Activated B cell treated with CpG ODN at 0.5 μM for 24 hours (primary cell): ENCODE data around the gene TMEM87B. TPM values are rescaled to one million over a fixed set of nuclear protein-coding genes. Genes with fewer than 3 reads are reported as not detected.
A peak's percentile ranks its signal among the peaks of the same experiment; 100 is the strongest.
"Not testable (repeated sequence)": the region's sequence is repeated elsewhere in the genome, so short reads cannot be mapped to it uniquely, and the experiment has no call there.

ENCODE experiments used
- ATAC-seq: fragments of 200-7000 bp; cut with Tn5 transposase; one replicate; pipeline ENCODE4 v1.10.0; 2021; ENCODE audit warnings: low read depth, mild to moderate bottlenecking, moderate library complexity
- CTCF ChIA-PET: fragments of 350-600 bp; sonication (Branson Sonifier 250); formaldehyde crosslinking; loops from one replicate; lab custom pipeline; 2021; ENCODE audit warnings: antibody characterized with exemption; lab: Charles Lee
- POLR2A ChIA-PET: fragments of 350-600 bp; sonication (Branson Sonifier 250); formaldehyde crosslinking; loops from one replicate; lab custom pipeline; 2021; ENCODE audit warnings: antibody characterized with exemption; lab: Charles Lee
- DNase-seq: peaks from one replicate; pipeline ENCODE4 v3.0.0; 2022
- H3K27ac Mint-ChIP-seq: one replicate; pipeline ENCODE4 v1.8.0; 2020; ENCODE audit warnings: mixed read lengths
- H3K27me3 Mint-ChIP-seq: one replicate; pipeline ENCODE4 v1.8.0; 2021; ENCODE audit warnings: mixed read lengths
- H3K36me3 Mint-ChIP-seq: one replicate; pipeline ENCODE4 v1.8.0; 2021; ENCODE audit warnings: low read depth, mixed read lengths
- H3K4me1 Mint-ChIP-seq: one replicate; pipeline ENCODE4 v1.8.0; 2021; ENCODE audit warnings: mixed read lengths
- H3K4me3 Mint-ChIP-seq: one replicate; pipeline ENCODE4 v1.8.0; 2020; ENCODE audit warnings: mild to moderate bottlenecking, mixed read lengths
- H3K9me3 Mint-ChIP-seq: one replicate; pipeline ENCODE4 v1.8.0; 2020; ENCODE audit warnings: mixed read lengths
- intact Hi-C: fragments of 100-400 bp; cut with micrococcal nuclease; formaldehyde crosslinking; loops from one replicate; pipeline ENCODE4 v1.15.1; 2024
- total RNA-seq: library from RNA; stranded (reverse); gene quantifications from 2 replicates; pipeline ENCODE4 v1.2.3, GENCODE V29; 2022
- TF ChIP-seq, protein P1 (sequence below): fragments of 200-600 bp; IDR thresholded peaks from one replicate; pipeline ENCODE4 v1.8.0; 2022; ENCODE audit warnings: antibody characterized with exemption, mild to moderate bottlenecking

TMEM87B gene
- total RNA-seq, 1 donor from 2014 or later: 19.8 TPM

DNA sequence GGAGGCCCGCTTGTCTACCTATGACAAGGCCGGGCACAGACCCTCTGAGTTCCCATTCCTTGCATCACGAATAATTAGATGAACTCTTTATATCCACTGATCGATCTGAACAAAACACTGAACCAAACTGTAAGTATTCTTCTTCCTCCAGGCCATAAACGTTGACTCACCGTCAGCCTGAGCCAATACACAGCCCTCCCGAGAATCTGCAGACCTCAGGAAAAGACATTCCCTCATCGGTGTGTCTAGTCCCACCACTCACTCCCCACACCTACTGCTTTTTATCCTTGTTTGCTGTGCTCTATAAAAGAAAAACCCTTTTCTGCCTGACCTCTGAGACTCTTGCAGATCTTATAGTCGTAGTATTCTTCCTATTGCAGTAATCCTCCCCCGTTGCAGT is 41.0 kb downstream of the TMEM87B start:
- POLR2A ChIA-PET: no interaction called here
- peaks cover 60% of the 10 kb centered on the region for H3K36me3 Mint-ChIP-seq
- intact Hi-C loops: no loop called here

GRCh38 chr2:112108178-112108832 is 53.2 kb downstream of the TMEM87B start:
- CTCF ChIA-PET: no interaction called here

More for the DNA sequence above, 41.0 kb downstream of the TMEM87B start:
- H3K4me3 Mint-ChIP-seq: no peak overlapping the region
- H3K9me3 Mint-ChIP-seq: no peaks in the 10 kb centered on the region
- H3K4me1 Mint-ChIP-seq: peaks cover 9% of the 10 kb centered on the region
- H3K27ac Mint-ChIP-seq: no peak overlapping the region
- CTCF ChIA-PET: no interaction called here
- ATAC-seq (no peak), DNase-seq (no peak)
- H3K27me3 Mint-ChIP-seq: no peaks in the 10 kb centered on the region
- TF ChIP-seq, protein P1, sequence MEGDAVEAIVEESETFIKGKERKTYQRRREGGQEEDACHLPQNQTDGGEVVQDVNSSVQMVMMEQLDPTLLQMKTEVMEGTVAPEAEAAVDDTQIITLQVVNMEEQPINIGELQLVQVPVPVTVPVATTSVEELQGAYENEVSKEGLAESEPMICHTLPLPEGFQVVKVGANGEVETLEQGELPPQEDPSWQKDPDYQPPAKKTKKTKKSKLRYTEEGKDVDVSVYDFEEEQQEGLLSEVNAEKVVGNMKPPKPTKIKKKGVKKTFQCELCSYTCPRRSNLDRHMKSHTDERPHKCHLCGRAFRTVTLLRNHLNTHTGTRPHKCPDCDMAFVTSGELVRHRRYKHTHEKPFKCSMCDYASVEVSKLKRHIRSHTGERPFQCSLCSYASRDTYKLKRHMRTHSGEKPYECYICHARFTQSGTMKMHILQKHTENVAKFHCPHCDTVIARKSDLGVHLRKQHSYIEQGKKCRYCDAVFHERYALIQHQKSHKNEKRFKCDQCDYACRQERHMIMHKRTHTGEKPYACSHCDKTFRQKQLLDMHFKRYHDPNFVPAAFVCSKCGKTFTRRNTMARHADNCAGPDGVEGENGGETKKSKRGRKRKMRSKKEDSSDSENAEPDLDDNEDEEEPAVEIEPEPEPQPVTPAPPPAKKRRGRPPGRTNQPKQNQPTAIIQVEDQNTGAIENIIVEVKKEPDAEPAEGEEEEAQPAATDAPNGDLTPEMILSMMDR: no peak

GRCh38 chr2:112109278-112109677 is 54.2 kb downstream of the TMEM87B start:
- POLR2A ChIA-PET: interaction anchor here (0.6 kb wide), 2 partner anchors 73 to 201 kb away, joined by 3 to 5 read pairs; no protein-coding TSS in a partner anchor
- no peaks in the 10 kb centered on the region for H3K27me3 Mint-ChIP-seq
- TF ChIP-seq, protein P1: no peak
- CTCF ChIA-PET: no interaction called here
- H3K4me1 Mint-ChIP-seq: no peaks in the 10 kb centered on the region
- H3K9me3 Mint-ChIP-seq: peaks cover 13% of the 10 kb centered on the region
- intact Hi-C loops: no loop called here
- DNase-seq: no peak
- H3K4me3 Mint-ChIP-seq: no peak overlapping the region
- ATAC-seq: no peak
- peaks cover 84% of the 10 kb centered on the region for H3K36me3 Mint-ChIP-seq
- H3K27ac Mint-ChIP-seq: no peak overlapping the region

More at GRCh38 chr2:112108178-112108832, 53.2 kb downstream of the TMEM87B start:
- peaks cover 93% of the 10 kb centered on the region for H3K36me3 Mint-ChIP-seq
- DNase-seq (no peak), ATAC-seq (no peak)
- H3K27me3 Mint-ChIP-seq: no peaks in the 10 kb centered on the region
- POLR2A ChIA-PET: no interaction called here
- TF ChIP-seq, protein P1: no peak
- intact Hi-C loops: no loop called here
- peak overlapping the region; percentile 43 for H3K27ac Mint-ChIP-seq
- no peaks in the 10 kb centered on the region for H3K4me1 Mint-ChIP-seq
- H3K4me3 Mint-ChIP-seq: no peak overlapping the region
- H3K9me3 Mint-ChIP-seq: peaks cover 13% of the 10 kb centered on the region

DNA sequence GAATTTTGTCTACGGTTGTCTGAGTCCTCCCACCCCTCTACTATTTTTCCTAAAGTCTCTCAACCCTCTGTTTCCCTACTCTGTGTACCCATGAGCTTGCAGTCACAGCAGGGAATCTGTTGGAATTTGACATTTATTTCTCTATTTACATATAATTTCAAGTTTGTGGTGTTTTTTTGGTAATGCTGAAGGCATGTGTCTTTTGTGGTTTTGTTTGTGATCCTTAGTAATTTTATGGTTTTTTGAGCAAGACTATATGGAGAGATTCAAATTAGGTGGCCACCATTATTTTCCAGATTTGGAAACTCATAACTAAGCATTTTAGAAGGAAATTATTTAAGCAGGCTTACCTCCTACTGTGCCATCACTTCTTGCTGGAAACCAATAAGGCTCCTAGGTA is 55.9 kb downstream of the TMEM87B start:
- intact Hi-C loops: no loop called here
- CTCF ChIA-PET: no interaction called here
- Mint-ChIP-seq H3K4me1 (no peaks in the 10 kb centered on the region), H3K9me3 (peaks cover 13% of the 10 kb centered on the region), H3K27ac (no peak overlapping the region), H3K4me3 (no peak overlapping the region), H3K27me3 (no peaks in the 10 kb centered on the region), H3K36me3 (peaks cover 74% of the 10 kb centered on the region)
- TF ChIP-seq, protein P1: no peak
- DNase-seq (no peak), ATAC-seq (no peak)
- POLR2A ChIA-PET: no interaction called here

- POLR2A ChIA-PET, ATAC-seq, H3K4me3 Mint-ChIP-seq, CTCF ChIA-PET, H3K27ac Mint-ChIP-seq, H3K27me3 Mint-ChIP-seq, DNase-seq, H3K4me1 Mint-ChIP-seq: not testable (repeated sequence)
- peaks cover 11% of the 10 kb centered on the region for H3K9me3 Mint-ChIP-seq
- intact Hi-C loops: loop anchor here (2.0 kb wide), 1 partner anchor 41 kb away; no protein-coding TSS in a partner anchor
- peaks cover 73% of the 10 kb centered on the region for H3K36me3 Mint-ChIP-seq
Measured at GRCh38 chr2:112113354-112113753, 58.3 kb downstream of the TMEM87B start.
